ENCODE data around the gene SPOCK2. TPM values are rescaled to one million over a fixed set of nuclear protein-coding genes. Genes with fewer than 3 reads are reported as not detected.

SPOCK2 gene
- total and polyA plus RNA-seq, 2 donors (not counting 3 experiments of a cell fraction or from before 2014, with no cell fraction given), result 0.40 to 1.1 TPM

GRCh38 chr10:72061930-72062329, 26.4 kb downstream of the SPOCK2 start:
- FAIRE-seq (no peak), DNase-seq (ENCODE audit: low read depth, low spot score) (no peak)
- H3K27me3 ChIP-seq (ENCODE audit: control insufficient read depth in 2 of 2, insufficient read depth in 2 of 2, low read length in 2 of 2), result no peaks in the 10 kb centered on the region
- no peaks in the 10 kb centered on the region for H3K9me1 ChIP-seq (replicated peaks; ENCODE audit: control insufficient read depth, extremely low read depth, insufficient read depth, low read length)
- no peak overlapping the region for H3K4me3 ChIP-seq (replicated peaks in 1 of 3; ENCODE audit: insufficient read depth in 1 of 3, low read depth in 1 of 3, low read length in 3 of 3)
- dilution Hi-C loops (cut with MboI; ENCODE audit: extremely low pct_ligation_motif_present, low sequenced_read_pairs), result no loop called here
- H3K79me2 ChIP-seq (ENCODE audit: control insufficient read depth, insufficient read depth, low read length), result no peaks in the 10 kb centered on the region
- POLR2A ChIA-PET, result no interaction called here
- no peak overlapping the region for H3K9ac ChIP-seq (replicated peaks; ENCODE audit: extremely low read depth, insufficient read depth, low read length)
- no TSS peak for BruUV-seq (replicated peaks)
- H3K9me3 ChIP-seq (replicated peaks; ENCODE audit: control insufficient read depth, insufficient read depth, low read length), result no peaks in the 10 kb centered on the region
- H2AFZ ChIP-seq (ENCODE audit: low read depth, low read length), result no peak overlapping the region
- intact Hi-C loops (cut with micrococcal nuclease), result no loop called here
- H3K4me2 ChIP-seq (ENCODE audit: insufficient read depth, low read length), result no peak overlapping the region
- no peaks in the 10 kb centered on the region for H3K36me3 ChIP-seq (ENCODE audit: control insufficient read depth in 2 of 2, extremely low read depth in 1 of 2, insufficient read depth in 2 of 2, low read length in 2 of 2)
- CTCF ChIA-PET, result interaction anchor here (0.7 to 4.2 kb wide), 5 partner anchors 9 to 166 kb away, joined by 3 to 27 read pairs (median 8); no protein-coding TSS in a partner anchor
- TF ChIP-seq EZH2 (IDR thresholded peaks at IDR 0.05; ENCODE audit: borderline replicate concordance, low read depth, low read length, severe bottlenecking), result no peak
- no peak for TF ChIP-seq MAX (IDR thresholded peaks at IDR 0.05; ENCODE audit: insufficient read depth, insufficient read length)
- no peak for TF ChIP-seq POLR2A (IDR thresholded peaks at IDR 0.05; ENCODE audit: low read depth, low read length)
- TF ChIP-seq JUN (IDR thresholded peaks at IDR 0.05; ENCODE audit: borderline replicate concordance, insufficient read depth, insufficient read length, low read depth), result no peak
- TF ChIP-seq, protein P1, sequence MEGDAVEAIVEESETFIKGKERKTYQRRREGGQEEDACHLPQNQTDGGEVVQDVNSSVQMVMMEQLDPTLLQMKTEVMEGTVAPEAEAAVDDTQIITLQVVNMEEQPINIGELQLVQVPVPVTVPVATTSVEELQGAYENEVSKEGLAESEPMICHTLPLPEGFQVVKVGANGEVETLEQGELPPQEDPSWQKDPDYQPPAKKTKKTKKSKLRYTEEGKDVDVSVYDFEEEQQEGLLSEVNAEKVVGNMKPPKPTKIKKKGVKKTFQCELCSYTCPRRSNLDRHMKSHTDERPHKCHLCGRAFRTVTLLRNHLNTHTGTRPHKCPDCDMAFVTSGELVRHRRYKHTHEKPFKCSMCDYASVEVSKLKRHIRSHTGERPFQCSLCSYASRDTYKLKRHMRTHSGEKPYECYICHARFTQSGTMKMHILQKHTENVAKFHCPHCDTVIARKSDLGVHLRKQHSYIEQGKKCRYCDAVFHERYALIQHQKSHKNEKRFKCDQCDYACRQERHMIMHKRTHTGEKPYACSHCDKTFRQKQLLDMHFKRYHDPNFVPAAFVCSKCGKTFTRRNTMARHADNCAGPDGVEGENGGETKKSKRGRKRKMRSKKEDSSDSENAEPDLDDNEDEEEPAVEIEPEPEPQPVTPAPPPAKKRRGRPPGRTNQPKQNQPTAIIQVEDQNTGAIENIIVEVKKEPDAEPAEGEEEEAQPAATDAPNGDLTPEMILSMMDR (IDR thresholded peaks at IDR 0.05; ENCODE audit: extremely low read depth in 1 of 2, insufficient read depth in 1 of 2, low read depth in 1 of 2, low read length in 2 of 2), result no peak
- no peak for TF ChIP-seq POLR2AphosphoS5 (IDR thresholded peaks at IDR 0.05; ENCODE audit: insufficient read depth, low read depth, low read length)
- TF ChIP-seq FOS (IDR thresholded peaks at IDR 0.05; ENCODE audit: borderline replicate concordance, insufficient read depth, low read length), result no peak
- no peak for TF ChIP-seq MYC (IDR thresholded peaks at IDR 0.05; ENCODE audit: low read depth, low read length)
- TF ChIP-seq GATA2 (IDR thresholded peaks at IDR 0.05; ENCODE audit: insufficient read depth, insufficient read length, low read depth, low read length), result no peak
- peaks cover 10% of the 10 kb centered on the region for H3K4me1 ChIP-seq (ENCODE audit: control insufficient read depth, extremely low read depth, insufficient read depth, low read length)
- H4K20me1 ChIP-seq (replicated peaks; ENCODE audit: control insufficient read depth, extremely low read depth, insufficient read depth, low read length), result no peaks in the 10 kb centered on the region
- H3K27ac ChIP-seq (ENCODE audit: insufficient read depth, low read depth, low read length), result no peak overlapping the region
